ENCODE data around the gene GPR137. TPM values are rescaled to one million over a fixed set of nuclear protein-coding genes. Genes with fewer than 3 reads are reported as not detected.

GPR137 gene
- total RNA-seq, 2 experiments from 2014 or later: 25.3 to 26.8 TPM

GRCh38 chr11:64296830-64297698 is 11.4 kb downstream of the GPR137 start:
- Mint-ChIP-seq H3K4me3 (no peak overlapping the region), H3K27ac (no peak overlapping the region), H3K4me1 (ENCODE audit: low read depth) (peaks cover 29% of the 10 kb centered on the region), H3K27me3 (ENCODE audit: low read depth) (peaks cover 82% of the 10 kb centered on the region), H3K36me3 (ENCODE audit: low read depth) (no peaks in the 10 kb centered on the region), H3K9me3 (ENCODE audit: insufficient read depth) (no peaks in the 10 kb centered on the region)
- DNase-seq (no peak), ATAC-seq (no peak)
- ChIA-PET CTCF (interaction anchor here (1.0 to 4.1 kb wide), 4 partner anchors 7 to 151 kb away, joined by 3 to 21 read pairs (median 3); partner anchors contain the start of genes ESRRA and FERMT3), POLR2A (interaction anchor here (0.8 to 1.1 kb wide), 2 partner anchors 12 to 90 kb away, joined by 3 to 5 read pairs; partner anchors contain the start of gene GPR137)

DNA sequence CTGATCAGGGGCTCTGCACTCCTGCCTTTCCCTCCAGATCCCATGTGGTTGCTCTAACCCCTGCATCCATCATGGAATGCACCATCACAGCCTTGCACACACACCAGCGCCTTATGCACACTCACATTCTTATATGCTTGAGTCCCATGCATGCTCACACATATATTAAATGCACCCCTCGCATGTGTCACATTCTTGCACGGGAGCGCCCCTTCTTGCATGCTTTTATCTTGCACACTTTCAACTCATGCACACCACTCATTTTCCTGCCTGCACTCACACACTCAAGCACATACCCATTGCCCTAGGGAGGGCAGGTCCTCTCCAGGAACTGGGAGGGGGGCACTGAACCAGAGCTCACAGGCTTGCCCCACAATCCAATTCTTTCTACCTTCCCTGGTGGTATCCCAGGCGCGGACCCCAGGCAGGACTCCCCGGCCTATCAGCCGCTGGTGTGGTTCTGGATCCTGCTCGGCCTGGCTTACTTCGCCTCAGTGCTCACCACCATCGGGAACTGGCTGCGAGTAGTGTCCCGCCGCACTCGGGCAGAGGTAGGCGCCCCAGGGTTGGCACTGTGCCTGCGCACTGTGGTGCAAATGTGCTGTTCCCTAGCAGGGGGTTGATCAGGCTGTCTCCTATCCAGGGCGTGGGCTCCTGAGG is 12.2 kb downstream of the GPR137 start:
- ChIA-PET CTCF (interaction anchor here (1.0 kb wide), 1 partner anchor 91 kb away, joined by 3 read pairs; the partner anchor contains the start of gene FERMT3), POLR2A (interaction anchor here (0.8 kb wide), 1 partner anchor 91 kb away, joined by 3 read pairs; no protein-coding TSS in a partner anchor)
- peaks cover 76% of the 10 kb centered on the region for H3K27me3 Mint-ChIP-seq (ENCODE audit: low read depth)
- no peak overlapping the region for H3K4me3 Mint-ChIP-seq
- peaks cover 27% of the 10 kb centered on the region for H3K4me1 Mint-ChIP-seq (ENCODE audit: low read depth)
- H3K36me3 Mint-ChIP-seq (ENCODE audit: low read depth): no peaks in the 10 kb centered on the region
- DNase-seq (no peak), ATAC-seq (no peak)
- H3K27ac Mint-ChIP-seq: no peak overlapping the region
- H3K9me3 Mint-ChIP-seq (ENCODE audit: insufficient read depth): no peaks in the 10 kb centered on the region

DNA sequence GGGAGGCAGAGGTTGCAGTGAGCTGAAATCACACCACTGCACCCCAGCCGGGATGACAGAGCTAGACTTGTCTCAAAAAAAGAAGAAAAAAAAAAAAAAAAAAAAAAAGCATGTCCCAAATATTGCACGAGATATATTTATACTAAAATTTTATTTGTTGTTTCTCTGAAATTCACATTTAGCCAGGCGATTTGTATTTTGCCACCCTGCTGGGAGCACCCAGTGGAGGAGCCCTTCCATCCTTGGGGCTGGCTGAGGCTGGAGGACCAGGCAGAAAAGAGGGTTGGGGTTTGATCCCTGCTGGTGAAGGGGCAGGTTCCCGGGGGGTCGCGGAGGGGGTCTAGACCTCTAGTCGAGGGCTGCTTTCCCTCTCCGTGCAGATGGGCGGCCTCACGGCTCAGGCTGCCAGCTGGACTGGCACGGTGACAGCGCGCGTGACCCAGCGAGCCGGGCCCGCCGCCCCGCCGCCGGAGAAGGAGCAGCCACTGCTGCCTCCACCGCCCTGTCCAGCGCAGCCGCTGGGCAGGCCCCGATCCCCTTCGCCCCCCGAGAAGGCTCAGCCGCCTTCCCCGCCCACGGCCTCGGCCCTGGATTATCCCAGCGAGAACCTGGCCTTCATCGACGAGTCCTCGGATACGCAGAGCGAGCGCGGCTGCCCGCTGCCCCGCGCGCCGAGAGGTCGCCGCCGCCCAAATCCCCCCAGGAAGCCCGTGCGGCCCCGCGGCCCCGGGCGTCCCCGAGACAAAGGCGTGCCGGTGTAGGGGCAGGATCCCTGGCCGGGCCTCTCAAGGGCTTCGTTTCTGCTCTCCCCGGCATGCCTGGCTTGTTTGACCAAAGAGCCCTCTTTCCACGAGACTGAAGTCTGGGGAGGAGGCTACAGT is 13.6 kb downstream of the GPR137 start:
- POLR2A ChIA-PET: no interaction called here
- no peaks in the 10 kb centered on the region for H3K36me3 Mint-ChIP-seq (ENCODE audit: low read depth)
- H3K4me3 Mint-ChIP-seq: no peak overlapping the region
- CTCF ChIA-PET: no interaction called here
- no peak overlapping the region for H3K27ac Mint-ChIP-seq
- no peak for ATAC-seq
- peaks cover 64% of the 10 kb centered on the region for H3K27me3 Mint-ChIP-seq (ENCODE audit: low read depth)
- no peak for DNase-seq
- peaks cover 35% of the 10 kb centered on the region for H3K4me1 Mint-ChIP-seq (ENCODE audit: low read depth)
- H3K9me3 Mint-ChIP-seq (ENCODE audit: insufficient read depth): no peaks in the 10 kb centered on the region

DNA sequence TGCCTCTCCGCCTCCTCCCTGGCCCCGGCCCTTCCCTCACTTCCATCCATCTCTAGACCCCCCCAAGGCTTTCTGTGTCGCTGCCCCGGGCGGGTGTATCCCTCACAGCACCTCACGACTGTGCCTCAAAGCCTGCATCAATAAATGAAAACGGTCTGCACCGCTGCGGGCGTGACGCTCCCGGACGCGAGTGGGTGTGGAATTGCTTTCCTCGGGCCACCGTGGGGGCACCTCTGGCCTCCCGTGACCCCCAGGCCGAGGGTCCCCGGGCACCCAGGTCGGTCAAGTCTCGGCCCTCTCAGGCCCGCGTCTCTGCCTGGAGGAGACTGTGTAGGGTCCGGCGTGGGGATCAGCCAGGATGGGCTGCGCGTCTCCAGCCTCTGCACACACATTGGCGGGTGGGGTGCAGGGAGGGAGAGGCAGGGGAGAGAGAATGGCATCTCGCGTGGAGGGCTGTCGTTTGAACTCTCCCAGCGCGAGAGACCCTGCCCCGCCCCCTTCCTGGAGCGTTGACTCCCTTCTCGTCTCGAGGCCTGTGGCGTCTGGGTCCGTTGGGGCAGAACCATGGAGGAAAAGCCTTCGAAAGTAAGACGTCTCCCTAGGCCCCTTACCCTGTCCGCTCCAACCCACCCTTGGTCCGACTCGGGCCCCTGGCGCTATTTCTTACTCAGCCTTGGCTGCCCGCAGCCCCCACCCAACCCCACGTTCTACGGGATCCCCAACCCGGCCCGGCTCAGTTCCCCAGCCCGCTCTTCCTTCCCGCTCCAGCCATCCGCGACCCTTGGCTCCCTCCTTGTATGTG is 14.4 kb downstream of the GPR137 start, which contains the start of gene CATSPERZ:
CATSPERZ (plus strand) TSS at position 512 of the 802 bp plus-strand sequence; CDS start at position 565, 53 bp downstream.
- peak within 1 kb of the TSS; percentile 45 for H3K4me3 Mint-ChIP-seq
- H3K27me3 Mint-ChIP-seq (ENCODE audit: low read depth): peaks cover 58% of the 10 kb centered on the region
- ChIA-PET POLR2A (interaction anchor here (5.3 kb wide), 1 partner anchor 30 kb away, joined by 42 read pairs; no protein-coding TSS in a partner anchor), CTCF (interaction anchor here (0.8 to 5.8 kb wide), 13 partner anchors 14 to 114 kb away, joined by 3 to 165 read pairs (median 11); partner anchors contain the start of genes BAD, FERMT3, GPR137 and NUDT22)
- no peaks in the 10 kb centered on the region for H3K9me3 Mint-ChIP-seq (ENCODE audit: insufficient read depth)
- ATAC-seq: no peak
- H3K4me1 Mint-ChIP-seq (ENCODE audit: low read depth): peaks cover 38% of the 10 kb centered on the region
- DNase-seq: no peak
- H3K27ac Mint-ChIP-seq: no peak within 1 kb of the TSS
- H3K36me3 Mint-ChIP-seq (ENCODE audit: low read depth): no peaks in the 10 kb centered on the region

DNA sequence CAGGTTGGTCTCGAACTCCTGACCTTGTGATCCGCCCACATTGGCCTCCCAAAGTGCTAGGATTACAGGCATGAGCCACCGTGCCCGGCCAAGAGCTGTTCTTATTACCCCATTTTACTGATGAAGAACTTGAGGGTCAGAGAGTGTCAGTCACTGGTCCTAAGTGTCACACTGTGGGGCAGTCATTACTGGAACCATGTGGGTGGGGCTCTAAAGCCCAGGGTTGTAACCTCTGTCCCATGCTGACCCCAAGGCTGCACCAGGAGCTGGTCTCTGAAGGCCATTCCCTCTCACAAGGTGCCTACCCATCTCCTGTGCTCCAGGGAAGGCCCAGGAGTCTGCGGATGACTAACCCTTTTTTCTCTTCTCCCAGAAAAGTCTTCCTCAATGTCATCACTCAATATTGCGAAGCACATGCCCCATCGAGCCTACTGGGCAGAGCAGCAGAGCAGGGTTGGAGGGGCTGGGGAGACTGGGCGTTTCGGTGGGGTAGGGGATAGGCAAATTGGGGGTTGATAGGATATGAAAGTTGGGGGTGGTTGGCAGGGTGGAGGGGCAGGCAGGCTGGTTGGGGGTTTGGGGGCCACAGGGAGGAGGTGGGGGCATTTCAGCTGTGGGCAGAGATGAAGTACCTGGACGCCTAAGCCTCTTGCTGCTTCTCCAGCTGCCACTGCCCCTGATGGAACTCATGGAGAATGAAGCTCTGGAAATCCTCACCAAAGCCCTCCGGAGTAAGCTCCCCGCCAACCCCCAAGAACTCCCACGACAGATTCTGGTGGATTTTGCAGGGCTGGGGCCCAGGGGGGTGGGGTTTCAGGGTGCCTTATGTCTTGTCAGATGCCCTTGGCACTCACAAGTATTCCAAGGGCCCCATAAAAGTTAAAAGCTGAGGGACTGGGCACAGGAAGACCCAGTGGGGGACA is 17.7 kb downstream of the GPR137 start:
- peak overlapping the region; percentile 99 for H3K27ac Mint-ChIP-seq

GRCh38 chr11:64304032-64304315 is 18.3 kb downstream of the GPR137 start:
- Mint-ChIP-seq H3K9me3 (ENCODE audit: insufficient read depth) (no peaks in the 10 kb centered on the region), H3K36me3 (ENCODE audit: low read depth) (peaks cover 13% of the 10 kb centered on the region), H3K4me1 (ENCODE audit: low read depth) (peaks cover 52% of the 10 kb centered on the region), H3K4me3 (peak overlapping the region; percentile 88), H3K27me3 (ENCODE audit: low read depth) (peaks cover 21% of the 10 kb centered on the region), H3K27ac (peak overlapping the region; percentile 99)
- CTCF ChIA-PET: interaction anchor here (1.0 to 5.8 kb wide), 23 partner anchors 9 to 303 kb away, joined by 3 to 165 read pairs (median 12); partner anchors contain the start of genes BAD, CCDC88B, DNAJC4 and FERMT3
- POLR2A ChIA-PET: interaction anchor here (0.9 to 5.5 kb wide), 9 partner anchors 11 to 118 kb away, joined by 3 to 42 read pairs (median 14); partner anchors contain the start of genes BAD, FERMT3, GPR137 and PRDX5
- no peak for DNase-seq
- ATAC-seq: no peak

More for the DNA sequence above, 17.7 kb downstream of the GPR137 start:
- no peaks in the 10 kb centered on the region for H3K9me3 Mint-ChIP-seq (ENCODE audit: insufficient read depth)
- peaks cover 52% of the 10 kb centered on the region for H3K4me1 Mint-ChIP-seq (ENCODE audit: low read depth)
- POLR2A ChIA-PET: interaction anchor here (0.9 to 5.5 kb wide), 9 partner anchors 10 to 117 kb away, joined by 3 to 42 read pairs (median 14); partner anchors contain the start of genes BAD, FERMT3, GPR137 and PRDX5
- peaks cover 25% of the 10 kb centered on the region for H3K27me3 Mint-ChIP-seq (ENCODE audit: low read depth)
- peaks cover 13% of the 10 kb centered on the region for H3K36me3 Mint-ChIP-seq (ENCODE audit: low read depth)
- H3K4me3 Mint-ChIP-seq: peak overlapping the region; percentile 88
- DNase-seq (no peak), ATAC-seq (no peak)
- CTCF ChIA-PET: interaction anchor here (1.1 to 5.8 kb wide), 18 partner anchors 9 to 302 kb away, joined by 3 to 165 read pairs (median 16); partner anchors contain the start of genes BAD, CCDC88B, FERMT3 and GPR137

DNA sequence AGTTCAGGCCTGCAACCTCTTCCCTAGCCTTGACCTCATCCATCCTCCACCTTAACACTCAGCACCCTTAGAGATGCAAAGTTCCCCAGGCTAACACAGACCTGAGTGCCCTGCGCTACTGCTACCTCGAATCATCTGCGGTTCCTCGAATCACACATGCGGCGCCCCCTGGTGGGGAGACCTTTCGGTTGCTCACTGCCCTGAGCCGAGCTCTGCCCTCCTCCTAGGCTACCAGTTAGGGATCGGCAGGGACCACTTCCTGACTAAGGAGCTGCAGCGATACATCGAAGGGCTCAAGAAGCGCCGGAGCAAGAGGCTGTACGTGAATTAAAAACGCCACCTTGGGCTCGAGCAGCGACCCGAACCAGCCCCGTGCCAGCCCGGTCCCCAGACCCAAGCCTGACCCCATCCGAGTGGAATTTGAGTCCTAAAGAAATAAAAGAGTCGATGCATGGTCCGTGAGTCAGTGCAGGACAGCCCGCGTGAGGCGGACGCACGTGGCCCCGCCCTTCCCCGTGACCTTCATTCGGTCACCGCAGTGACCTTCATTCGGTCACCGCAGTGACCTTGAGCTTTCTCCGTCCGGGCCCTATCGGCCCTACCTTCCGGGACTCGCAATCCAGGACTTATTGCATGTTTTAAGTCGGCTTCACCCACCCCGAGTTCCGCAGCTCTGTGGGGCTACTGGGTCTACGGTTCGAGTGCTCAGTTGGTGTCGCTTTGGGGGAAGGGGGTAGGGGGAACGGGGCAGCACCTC is 18.8 kb downstream of the GPR137 start:
- Mint-ChIP-seq H3K4me1 (ENCODE audit: low read depth) (peaks cover 52% of the 10 kb centered on the region), H3K27me3 (ENCODE audit: low read depth) (peaks cover 15% of the 10 kb centered on the region), H3K36me3 (ENCODE audit: low read depth) (peaks cover 15% of the 10 kb centered on the region), H3K4me3 (peak overlapping the region; percentile 88), H3K27ac (peak overlapping the region; percentile 99), H3K9me3 (ENCODE audit: insufficient read depth) (no peaks in the 10 kb centered on the region)
- ATAC-seq (peak; percentile 45), DNase-seq (peak; percentile 97)
- POLR2A ChIA-PET: interaction anchor here (0.9 to 5.5 kb wide), 13 partner anchors 11 to 119 kb away, joined by 3 to 42 read pairs (median 5); partner anchors contain the start of genes BAD, FERMT3, GPR137 and NUDT22
- CTCF ChIA-PET: interaction anchor here (0.7 to 5.8 kb wide), 27 partner anchors 9 to 466 kb away, joined by 3 to 165 read pairs (median 9); partner anchors contain the start of genes BAD, CCDC88B, DNAJC4 and FERMT3

DNA sequence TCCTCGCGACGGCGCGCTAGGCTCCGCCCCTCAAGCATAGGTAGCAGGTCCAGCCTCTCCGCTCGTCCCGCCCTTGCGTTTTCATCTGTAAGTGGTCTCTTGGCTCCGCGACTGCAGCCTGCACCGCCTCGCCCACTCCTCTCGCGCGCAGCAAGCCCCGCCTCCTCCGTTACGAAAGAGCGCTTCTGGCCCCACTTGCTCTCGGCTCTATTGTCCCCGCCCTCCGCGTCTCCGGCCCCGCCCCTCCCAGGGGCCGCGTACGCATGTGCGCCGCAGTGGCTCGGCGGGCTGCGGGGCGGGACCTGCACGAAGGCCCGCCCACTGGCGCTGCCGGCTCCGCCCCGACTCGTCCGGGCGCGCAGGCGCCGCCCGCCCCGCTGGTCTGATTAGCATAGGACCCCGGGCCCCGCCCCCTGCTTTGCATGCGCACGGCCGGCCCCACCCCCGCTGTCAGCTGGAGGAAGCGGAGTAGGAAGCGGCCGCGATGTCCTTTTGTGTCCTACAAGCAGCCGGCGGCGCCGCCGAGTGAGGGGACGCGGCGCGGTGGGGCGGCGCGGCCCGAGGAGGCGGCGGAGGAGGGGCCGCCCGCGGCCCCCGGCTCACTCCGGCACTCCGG is 19.5 kb downstream of the GPR137 start, which contains the start of gene ESRRA:
ESRRA (plus strand) TSS at position 450 of the 616 bp plus-strand sequence. CDS start 1,656 bp downstream, outside the sequence.
- peak within 1 kb of the TSS; percentile 99 for H3K27ac Mint-ChIP-seq
- ATAC-seq (peak; percentile 80), DNase-seq (peak; percentile 100)
- H3K4me1 Mint-ChIP-seq (ENCODE audit: low read depth): peaks cover 52% of the 10 kb centered on the region
- POLR2A ChIA-PET: interaction anchor here (0.9 to 5.5 kb wide), 10 partner anchors 12 to 119 kb away, joined by 3 to 42 read pairs (median 10); partner anchors contain the start of genes BAD, FERMT3, GPR137 and NUDT22
- CTCF ChIA-PET: interaction anchor here (0.7 to 5.8 kb wide), 24 partner anchors 11 to 467 kb away, joined by 3 to 165 read pairs (median 10); partner anchors contain the start of genes BAD, DNAJC4, FERMT3 and GPR137
- H3K4me3 Mint-ChIP-seq: peak within 1 kb of the TSS; percentile 95
- H3K9me3 Mint-ChIP-seq (ENCODE audit: insufficient read depth): no peaks in the 10 kb centered on the region
- peaks cover 17% of the 10 kb centered on the region for H3K36me3 Mint-ChIP-seq (ENCODE audit: low read depth)
- peaks cover 9% of the 10 kb centered on the region for H3K27me3 Mint-ChIP-seq (ENCODE audit: low read depth)

All from activated CD8-positive, alpha-beta T cell treated with anti-CD3 and anti-CD28 coated beads, Interleukin-2, amount 10 ng/mL, durations not matched to agents 7 days and 5 days (primary cell).